Left colon (tissue), 2 donors: ENCODE measurements around the gene NCOR2. TPM values are rescaled to one million over a fixed set of nuclear protein-coding genes. Genes with fewer than 3 reads are reported as not detected.
A peak's percentile ranks its signal among the peaks of the same experiment; 100 is the strongest.

Experiments
- ATAC-seq: fragments of 200-7000 bp; cut with Tn5 transposase; one replicate; pipeline ENCODE4 v1.9.1; 2020; ENCODE audit warnings: mild to moderate bottlenecking, moderate library complexity
- DNase-seq, 2 donors: peaks; one replicate each; pipeline ENCODE4 v3.0.0-alpha.2; 2020
- intact Hi-C, 2 donors: fragments of 100-400 bp; cut with DNase I in 1 of 2; cut with micrococcal nuclease in 1 of 2; formaldehyde crosslinking; loops; one replicate each; pipeline versions ENCODE4 v1.11.2 to v1.14.0; 2022; cut with DNase I, micrococcal nuclease
- total RNA-seq, 2 donors: library from RNA; stranded (reverse); fragmentation: NEBNext Ultra II Directional; extraction: Animal tissue kit (Norgen Biotek cat#: 25700); gene quantifications; one replicate each; pipeline ENCODE4 v1.2.1, GENCODE V29; 2021
- donor health status: DM: no; HTN: no; CAD: no.
- donor health status: DM: yes; HTN: yes; CAD: no.

NCOR2 gene
- total RNA-seq, 2 donors from 2014 or later, result 134 to 153 TPM

- ATAC-seq (no peak), DNase-seq (no peak)
- intact Hi-C loops, result no loop called here
Measured at GRCh38 chr12:124537525-124538193, 29.8 kb downstream of the NCOR2 start.

DNA sequence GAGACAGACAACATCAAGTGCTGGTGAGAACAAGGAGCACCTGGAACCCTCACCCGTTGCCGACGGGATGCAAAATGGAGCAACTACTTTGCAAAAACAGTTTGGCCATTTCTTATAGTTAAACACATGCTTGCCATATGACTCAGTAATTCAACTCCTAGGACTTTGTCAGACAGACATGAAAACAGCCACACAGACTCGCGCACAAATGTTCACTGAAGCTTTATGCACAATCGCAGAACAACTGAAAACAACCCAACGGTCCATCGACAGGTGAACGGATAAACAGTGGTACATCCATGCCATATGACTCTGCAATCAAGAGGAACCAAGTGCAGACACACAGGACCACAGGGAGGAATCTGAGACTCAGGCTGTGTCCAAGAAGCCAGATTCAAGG lies 30.8 kb downstream of the NCOR2 start:
- no peak for DNase-seq
- ATAC-seq, result no peak
- intact Hi-C loops, result no loop called here

- ATAC-seq (no peak), DNase-seq (no peak)
- intact Hi-C loops, result no loop called here
Measured at GRCh38 chr12:124534776-124535740, 32.4 kb downstream of the NCOR2 start.

DNA sequence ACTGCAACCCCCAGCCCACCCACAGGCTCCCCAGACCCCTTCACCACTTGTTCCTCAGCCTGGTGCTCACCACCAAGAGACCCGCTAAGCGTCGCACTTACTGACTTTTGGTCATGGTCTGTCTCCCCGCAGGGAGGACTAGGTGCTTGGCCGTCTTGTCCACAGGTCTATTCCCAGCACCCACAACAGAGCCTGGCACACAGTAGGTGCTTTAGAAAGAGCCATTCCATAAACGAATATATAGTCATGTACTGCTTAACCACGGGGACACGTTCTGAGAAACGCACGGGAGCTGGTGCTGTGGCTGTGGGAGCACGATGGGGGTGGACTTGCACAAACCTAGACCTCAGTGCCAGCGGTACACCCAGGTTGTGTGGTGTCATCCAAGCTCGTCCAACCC lies 34.0 kb downstream of the NCOR2 start:
- DNase-seq (no peak), ATAC-seq (no peak)
- intact Hi-C loops, result no loop called here

GRCh38 chr12:124532967-124533366 lies 34.4 kb downstream of the NCOR2 start:
- intact Hi-C loops, result no loop called here
- no peak for DNase-seq
- no peak for ATAC-seq

DNA sequence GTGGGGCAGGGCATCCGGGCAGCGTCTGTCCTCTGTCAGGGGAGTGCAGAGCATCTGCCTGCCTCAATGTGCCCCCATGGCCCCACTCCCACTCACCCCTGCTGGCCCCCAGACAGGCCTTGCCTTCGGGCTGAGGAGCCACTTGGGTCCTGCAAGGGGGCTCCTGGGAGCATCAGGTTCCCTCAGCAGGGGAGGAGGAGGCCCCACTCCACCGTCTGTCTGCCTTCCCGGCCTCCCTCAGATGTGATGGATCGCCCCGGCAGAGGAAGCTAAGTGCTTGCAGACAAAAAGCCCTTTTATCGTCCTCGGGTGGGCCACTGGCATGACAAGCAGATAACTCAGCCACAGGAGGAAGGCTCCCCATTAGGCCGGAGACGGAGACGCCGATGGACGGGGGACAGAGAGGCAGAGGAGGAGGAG lies 35.1 kb downstream of the NCOR2 start:
- ATAC-seq (no peak), DNase-seq (no peak)
- intact Hi-C loops, result no loop called here

DNA sequence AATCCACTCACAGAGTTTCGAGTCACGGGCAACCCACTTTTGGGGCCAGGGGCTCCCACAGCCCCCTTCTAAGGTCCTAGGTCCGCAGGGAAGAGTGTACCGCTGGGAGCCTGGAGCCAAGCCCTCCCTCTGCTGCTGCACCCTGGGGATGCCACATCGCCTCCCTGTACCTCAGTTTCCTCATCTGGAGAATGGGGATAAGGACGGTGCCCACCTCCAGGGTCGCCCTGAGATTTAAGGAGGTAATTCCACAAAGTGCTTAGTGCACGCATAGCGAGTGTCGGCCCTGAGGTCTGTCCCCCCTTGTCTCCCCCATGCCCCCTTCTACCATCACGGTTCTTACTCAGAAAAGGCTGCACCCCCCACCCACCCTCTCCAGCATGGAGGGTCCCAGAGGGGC lies 35.5 kb downstream of the NCOR2 start:
- no peak for ATAC-seq
- intact Hi-C loops, result no loop called here

GRCh38 chr12:124531281-124531745 lies 36.1 kb downstream of the NCOR2 start:
- ATAC-seq (no peak), DNase-seq (no peak)
- intact Hi-C loops, result no loop called here

More for the DNA sequence above, 35.5 kb downstream of the NCOR2 start:
- DNase-seq, result no peak

- intact Hi-C loops, result no loop called here
- DNase-seq (no peak), ATAC-seq (no peak)
Measured at GRCh38 chr12:124530637-124531263, 36.7 kb downstream of the NCOR2 start.

- ATAC-seq (no peak), DNase-seq (no peak)
- intact Hi-C loops, result no loop called here
Measured at GRCh38 chr12:124529565-124530276, 37.7 kb downstream of the NCOR2 start.

DNA sequence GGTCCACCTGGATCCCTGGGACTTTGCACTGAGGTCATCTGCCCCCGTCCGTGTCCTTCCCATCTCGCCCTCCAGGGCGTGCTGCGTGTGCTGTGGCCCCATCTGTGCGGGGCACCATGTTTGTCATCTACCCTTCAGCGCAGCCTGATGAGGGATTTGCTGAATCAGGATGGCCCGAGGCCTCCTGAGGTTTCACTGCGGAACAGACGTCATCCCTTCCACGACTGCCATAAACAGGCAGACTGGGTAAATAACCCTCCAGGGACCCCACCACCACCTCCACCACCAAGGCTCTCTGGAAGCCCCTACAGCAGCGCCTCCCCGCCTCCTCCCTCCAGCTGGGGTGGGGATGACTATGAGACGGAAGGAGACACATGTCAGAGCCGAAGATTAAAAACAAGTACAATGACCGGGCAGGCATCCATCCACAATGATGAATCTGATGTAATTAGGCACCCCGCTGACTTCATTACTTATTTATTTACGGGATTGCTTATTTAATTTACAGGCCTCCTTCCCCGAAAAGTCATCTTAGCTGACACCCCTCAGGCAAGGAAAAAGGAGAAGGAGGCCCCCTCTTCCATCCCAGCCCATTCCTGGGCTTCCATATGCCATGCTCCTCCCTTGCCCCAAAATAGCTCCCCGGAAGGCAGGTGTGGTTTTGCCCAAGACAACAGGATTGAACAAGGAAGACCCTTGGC lies 39.4 kb downstream of the NCOR2 start:
- intact Hi-C loops, result no loop called here
- DNase-seq (no peak), ATAC-seq (no peak)

GRCh38 chr12:124525927-124526692 lies 41.3 kb downstream of the NCOR2 start:
- no peak for ATAC-seq
- intact Hi-C loops, result no loop called here

GRCh38 chr12:124525455-124525854 lies 42.0 kb downstream of the NCOR2 start:
- DNase-seq, result no peak
- no peak for ATAC-seq
- intact Hi-C loops, result no loop called here

More at GRCh38 chr12:124525927-124526692, 41.3 kb downstream of the NCOR2 start:
- no peak for DNase-seq

GRCh38 chr12:124524231-124524925 lies 43.0 kb downstream of the NCOR2 start:
- ATAC-seq (peak; percentile 58), DNase-seq (no peak)
- intact Hi-C loops, result no loop called here

DNA sequence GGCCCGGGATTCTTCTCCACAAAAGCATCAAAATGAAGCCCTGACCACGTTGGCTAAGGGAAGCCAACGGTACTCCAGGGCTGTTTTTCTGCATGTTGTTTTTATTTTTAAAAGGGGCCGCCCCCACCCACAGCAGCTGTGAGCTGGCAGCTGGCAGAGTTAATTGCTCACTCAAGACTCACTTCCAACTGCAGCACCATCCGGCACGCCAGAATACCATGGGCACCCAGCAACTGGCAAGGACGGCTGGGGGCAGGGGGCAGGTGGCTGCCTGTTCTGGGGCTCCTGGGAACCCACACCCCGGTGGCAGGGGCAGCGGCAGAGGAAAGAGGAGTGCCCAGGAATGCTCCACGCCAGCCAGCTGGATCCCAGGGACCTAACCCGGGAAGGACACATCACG lies 44.3 kb downstream of the NCOR2 start:
- no peak for ATAC-seq
- DNase-seq, result no peak
- intact Hi-C loops, result no loop called here

DNA sequence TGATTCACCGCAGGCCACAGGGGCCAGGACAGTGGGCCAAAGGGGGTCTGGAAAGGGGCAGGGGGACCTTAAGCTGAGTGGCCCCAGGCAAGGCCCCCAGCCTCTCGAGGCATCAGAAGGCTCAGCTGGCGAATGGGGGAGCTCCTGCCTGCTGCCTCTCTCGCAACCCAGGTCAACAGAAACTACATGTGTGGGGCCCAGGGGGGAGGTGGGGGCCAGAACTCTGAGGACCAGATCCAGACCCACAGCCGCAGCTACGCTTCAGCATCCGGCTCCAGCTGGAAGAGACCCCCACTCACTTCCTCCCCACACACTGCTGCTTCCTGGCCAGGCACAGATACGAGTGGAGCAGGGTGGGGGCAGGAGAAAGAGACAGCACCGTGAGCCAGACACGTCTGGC lies 46.5 kb downstream of the NCOR2 start:
- intact Hi-C loops, result no loop called here
- DNase-seq, result no peak
- ATAC-seq, result no peak

- intact Hi-C loops, result no loop called here
- ATAC-seq, result peak; percentile 9
- DNase-seq, result peak in 1 of 2 donors; percentile 45
Measured at GRCh38 chr12:124520265-124520701, 47.1 kb downstream of the NCOR2 start.
